Measurements from ENCODE around the gene AHI1. TPM values are rescaled to one million over a fixed set of nuclear protein-coding genes. Genes with fewer than 3 reads are reported as not detected.

The AHI1 gene
- 1 to 10 TPM; 3.9 to 8.8 TPM for polyA plus RNA-seq

DNA sequence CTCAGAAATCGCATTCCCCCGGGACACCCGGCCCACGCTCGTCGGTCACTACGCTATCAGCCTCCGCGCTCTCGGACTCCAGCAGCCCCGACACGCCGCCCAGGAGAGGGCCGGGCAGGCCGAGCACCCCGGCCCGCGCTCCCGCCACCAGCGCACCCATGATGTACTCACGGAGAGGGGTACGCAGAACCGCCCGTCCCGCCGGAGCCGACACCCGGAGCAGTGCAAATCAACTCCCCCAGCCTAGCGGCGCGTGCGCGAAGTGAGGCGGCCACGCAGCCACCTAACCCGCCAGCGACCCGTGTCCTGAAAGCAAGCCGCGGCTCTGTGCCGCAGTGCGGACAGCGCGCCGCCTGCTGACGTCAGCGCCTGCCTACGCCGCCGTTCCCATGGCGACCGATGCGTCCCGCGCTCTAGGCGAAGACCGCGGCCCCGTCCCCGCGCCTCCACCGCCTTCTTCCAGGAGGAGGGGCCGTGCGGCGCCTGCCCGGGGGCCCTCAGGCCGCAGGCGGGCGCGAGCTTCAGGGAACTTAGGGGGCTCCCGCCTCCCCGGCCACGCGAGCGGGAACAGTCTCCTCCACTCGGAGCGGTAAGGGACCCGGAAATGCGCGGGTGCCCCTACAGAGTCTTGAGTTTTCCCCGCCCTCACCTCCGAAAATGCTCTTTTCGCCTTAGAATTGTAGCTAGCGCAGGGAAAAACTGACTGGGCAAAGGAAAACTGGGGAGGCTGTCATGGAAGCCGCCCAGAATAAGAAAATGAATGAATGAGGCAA, at the start of gene AHI1:
Gene AHI1, minus strand, starts transcription at position 329 of the 773 bp plus-strand sequence. CDS start 5,503 bp downstream, outside the sequence.
- H3K4me3 ChIP-seq (ENCODE audit: low read depth in 1 of 2, low read length in 2 of 2) = peak within 1 kb of the TSS; percentile 81 to 98
- WGBS, 2 donors = 0 to 1% methylated on average over 85 of the region's 85 CpGs

DNA sequence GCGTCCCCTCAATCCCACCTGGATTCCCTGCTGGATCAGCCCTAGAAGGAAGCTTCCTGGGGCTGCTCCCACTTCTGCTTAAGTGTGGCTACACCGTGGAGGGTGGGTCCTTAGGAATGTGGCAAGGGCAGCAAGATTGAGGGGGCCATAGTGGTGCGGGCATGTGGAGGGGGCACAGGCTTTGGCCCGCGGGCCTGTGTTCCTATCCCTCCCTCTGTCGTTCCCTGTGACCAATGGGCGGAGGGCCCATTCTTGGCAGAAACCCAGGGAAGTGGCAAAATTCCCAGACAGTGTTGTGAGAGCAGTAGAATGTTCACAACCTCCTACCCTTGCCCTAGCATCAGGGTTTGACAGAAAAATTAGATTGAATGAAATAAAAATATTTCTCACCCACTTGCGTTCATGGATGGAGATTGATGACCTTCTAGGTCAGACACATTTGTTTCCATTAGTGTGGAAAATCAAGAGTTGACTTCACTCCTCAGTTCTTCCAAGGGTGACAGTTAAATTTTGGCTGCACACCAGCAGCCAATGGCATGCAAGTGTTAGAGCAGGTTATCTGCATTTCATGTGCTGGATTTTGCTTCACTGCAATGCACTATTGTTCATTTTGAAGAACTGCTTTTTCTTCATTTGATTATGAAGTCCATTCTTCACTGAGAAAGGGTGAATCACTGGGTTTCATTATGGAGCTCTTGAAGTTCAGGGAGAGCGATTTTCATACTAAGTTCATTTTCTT, 49.3 kb upstream of the AHI1 start:
- H3K27ac ChIP-seq (ENCODE audit: low read depth in 2 of 2, low read length in 1 of 2) = no peak overlapping the region
- WGBS, 2 donors = 77 to 78% methylated on average over 9 of the region's 9 CpGs
- H3K27me3 ChIP-seq (ENCODE audit: control insufficient read depth in 1 of 2, insufficient read depth in 2 of 2, low read length in 2 of 2) = no peaks in the 10 kb centered on the region
- H3K36me3 ChIP-seq (ENCODE audit: control insufficient read depth in 2 of 2, insufficient read depth in 2 of 2, low read length in 1 of 2) = no peaks in the 10 kb centered on the region
- no peak overlapping the region for H3K4me3 ChIP-seq (ENCODE audit: low read depth in 1 of 2, low read length in 2 of 2)
- H3K4me1 ChIP-seq (ENCODE audit: control insufficient read depth in 2 of 2, insufficient read depth in 2 of 2, low read length in 1 of 2) = no peaks in the 10 kb centered on the region
- H3K9me3 ChIP-seq (ENCODE audit: control insufficient read depth in 2 of 2, insufficient read depth in 1 of 2, low read depth in 1 of 2, low read length in 1 of 2) = no peaks in the 10 kb centered on the region

More for the DNA sequence above, at the start of gene AHI1:
- no peaks in the 10 kb centered on the region for H3K27me3 ChIP-seq (ENCODE audit: control insufficient read depth in 1 of 2, insufficient read depth in 2 of 2, low read length in 2 of 2)
- H3K27ac ChIP-seq (ENCODE audit: low read depth in 2 of 2, low read length in 1 of 2) = peak within 1 kb of the TSS; percentile 92 to 97
- H3K9me3 ChIP-seq (ENCODE audit: control insufficient read depth in 2 of 2, insufficient read depth in 1 of 2, low read depth in 1 of 2, low read length in 1 of 2) = no peaks in the 10 kb centered on the region
- no peaks in the 10 kb centered on the region for H3K4me1 ChIP-seq (ENCODE audit: control insufficient read depth in 2 of 2, insufficient read depth in 2 of 2, low read length in 1 of 2)
- no peaks in the 10 kb centered on the region for H3K36me3 ChIP-seq (ENCODE audit: control insufficient read depth in 2 of 2, insufficient read depth in 2 of 2, low read length in 1 of 2)

DNA sequence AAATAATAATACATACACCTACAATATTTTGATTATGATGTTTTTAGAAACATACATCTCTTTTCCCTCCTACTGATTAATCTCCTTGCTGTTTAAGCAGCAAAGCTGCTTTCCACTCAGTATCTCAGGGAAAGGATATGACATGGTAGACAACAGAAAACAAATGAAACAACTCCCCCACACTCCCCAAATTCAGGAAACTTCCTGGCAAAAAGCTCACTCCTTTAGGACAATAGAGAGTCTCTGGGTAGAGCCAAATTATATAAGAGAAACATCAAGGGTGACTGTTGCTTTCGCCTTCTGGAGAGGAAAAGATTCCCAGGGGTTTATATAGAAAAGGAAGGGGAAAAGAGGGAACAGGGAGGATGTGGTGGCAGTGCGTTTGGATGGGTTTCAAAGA, 48.7 kb upstream of the AHI1 start:
- Histone ChIP-seq H3K36me3 (ENCODE audit: control insufficient read depth in 2 of 2, insufficient read depth in 2 of 2, low read length in 1 of 2) (no peaks in the 10 kb centered on the region), H3K4me1 (ENCODE audit: control insufficient read depth in 2 of 2, insufficient read depth in 2 of 2, low read length in 1 of 2) (no peaks in the 10 kb centered on the region), H3K4me3 (ENCODE audit: low read depth in 1 of 2, low read length in 2 of 2) (no peak overlapping the region), H3K27ac (ENCODE audit: low read depth in 2 of 2, low read length in 1 of 2) (no peak overlapping the region), H3K9me3 (ENCODE audit: control insufficient read depth in 2 of 2, insufficient read depth in 1 of 2, low read depth in 1 of 2, low read length in 1 of 2) (no peaks in the 10 kb centered on the region), H3K27me3 (ENCODE audit: control insufficient read depth in 1 of 2, insufficient read depth in 2 of 2, low read length in 2 of 2) (no peaks in the 10 kb centered on the region)
- 87 to 91% methylated on average over 2 of the region's 2 CpGs for WGBS, 2 donors

DNA sequence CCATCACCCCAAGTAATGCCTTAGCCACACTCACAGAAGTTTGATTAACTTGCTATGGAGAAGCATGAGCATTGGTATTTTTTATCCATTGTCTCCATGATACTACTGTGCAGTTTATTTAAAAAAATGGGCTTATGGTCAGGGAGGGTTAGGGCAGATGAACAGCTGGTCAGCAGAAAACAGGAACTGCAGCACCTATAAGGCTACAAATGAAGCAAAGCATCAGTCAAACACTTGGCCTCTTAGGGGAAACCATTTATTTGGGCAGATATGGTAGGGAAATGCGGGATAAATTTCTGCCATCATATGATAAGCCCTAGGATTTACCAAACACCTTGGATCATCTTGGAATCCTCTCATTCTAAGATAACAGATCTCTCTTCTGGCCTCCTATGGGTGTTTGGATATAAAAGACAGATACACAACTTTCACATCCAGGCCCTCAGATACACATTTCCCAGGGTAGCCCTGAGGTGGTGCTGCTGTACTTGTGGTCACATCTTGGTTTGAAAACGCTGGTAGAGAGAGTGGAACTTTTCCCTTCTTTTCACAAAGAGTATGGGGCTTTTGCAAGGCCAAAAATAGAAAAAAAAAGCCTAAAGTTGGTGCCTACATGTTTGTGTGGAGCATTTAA, 42.8 kb upstream of the AHI1 start:
- H3K4me3 ChIP-seq (ENCODE audit: low read depth in 1 of 2, low read length in 2 of 2) = no peak overlapping the region
- H3K4me1 ChIP-seq (ENCODE audit: control insufficient read depth in 2 of 2, insufficient read depth in 2 of 2, low read length in 1 of 2) = no peaks in the 10 kb centered on the region
- H3K27me3 ChIP-seq (ENCODE audit: control insufficient read depth in 1 of 2, insufficient read depth in 2 of 2, low read length in 2 of 2) = no peaks in the 10 kb centered on the region
- no peaks in the 10 kb centered on the region for H3K36me3 ChIP-seq (ENCODE audit: control insufficient read depth in 2 of 2, insufficient read depth in 2 of 2, low read length in 1 of 2)
- no peak overlapping the region for H3K27ac ChIP-seq (ENCODE audit: low read depth in 2 of 2, low read length in 1 of 2)
- WGBS, 2 donors = 71 to 73% methylated on average over 2 of the region's 2 CpGs
- H3K9me3 ChIP-seq (ENCODE audit: control insufficient read depth in 2 of 2, insufficient read depth in 1 of 2, low read depth in 1 of 2, low read length in 1 of 2) = no peaks in the 10 kb centered on the region

DNA sequence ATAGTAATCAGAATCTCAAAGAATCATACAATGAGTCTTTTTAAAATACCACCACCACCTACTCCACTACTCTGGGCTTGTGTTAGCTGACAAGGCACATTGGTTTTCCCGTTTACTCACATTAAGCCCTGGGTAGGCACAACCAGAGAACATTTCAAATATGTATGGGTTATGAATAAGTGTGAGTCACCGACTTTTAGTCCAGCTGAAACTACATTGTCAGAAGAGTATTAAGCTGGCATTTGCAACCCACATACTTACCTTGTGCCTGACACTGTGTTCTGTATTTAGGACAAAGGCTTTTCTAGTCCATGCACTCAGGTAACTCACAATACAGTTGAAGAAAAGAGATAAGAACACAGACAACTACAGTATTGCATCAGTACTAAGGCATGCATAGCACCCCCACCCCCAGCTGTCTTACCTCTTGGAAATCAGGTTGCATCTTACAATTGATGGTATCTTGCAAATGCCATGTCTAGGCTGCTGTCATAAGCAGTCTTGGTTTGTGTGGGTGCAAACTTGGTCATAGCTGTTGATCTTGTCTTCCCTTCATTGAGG, 40.3 kb upstream of the AHI1 start:
- no peak overlapping the region for H3K27ac ChIP-seq (ENCODE audit: low read depth in 2 of 2, low read length in 1 of 2)
- no peak overlapping the region for H3K4me3 ChIP-seq (ENCODE audit: low read depth in 1 of 2, low read length in 2 of 2)
- H3K9me3 ChIP-seq (ENCODE audit: control insufficient read depth in 2 of 2, insufficient read depth in 1 of 2, low read depth in 1 of 2, low read length in 1 of 2) = no peaks in the 10 kb centered on the region
- H3K4me1 ChIP-seq (ENCODE audit: control insufficient read depth in 2 of 2, insufficient read depth in 2 of 2, low read length in 1 of 2) = no peaks in the 10 kb centered on the region
- no peaks in the 10 kb centered on the region for H3K27me3 ChIP-seq (ENCODE audit: control insufficient read depth in 1 of 2, insufficient read depth in 2 of 2, low read length in 2 of 2)
- 35 to 45% methylated on average over 2 of the region's 2 CpGs for WGBS, 2 donors
- no peaks in the 10 kb centered on the region for H3K36me3 ChIP-seq (ENCODE audit: control insufficient read depth in 2 of 2, insufficient read depth in 2 of 2, low read length in 1 of 2)

DNA sequence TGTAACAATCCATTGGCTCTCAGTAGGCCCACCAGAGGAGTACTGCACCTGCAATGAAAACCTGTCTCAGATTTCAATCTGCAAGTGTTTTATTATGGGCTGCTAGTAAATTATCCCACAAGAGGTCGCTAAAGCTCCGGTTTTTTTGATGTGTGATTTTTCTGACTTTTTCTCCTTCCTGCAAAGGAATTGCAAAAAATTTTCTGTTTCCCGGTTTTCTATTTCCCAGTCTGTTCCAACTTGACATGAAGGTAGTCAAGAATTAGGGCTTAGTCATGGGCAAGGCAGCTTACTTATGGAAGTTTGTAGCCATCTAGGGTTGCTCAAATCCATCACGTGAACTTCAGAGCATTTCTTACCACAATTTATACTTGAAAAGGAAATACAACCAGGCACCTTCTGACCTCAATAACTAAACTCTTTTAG, 38.5 kb upstream of the AHI1 start:
- H3K36me3 ChIP-seq (ENCODE audit: control insufficient read depth in 2 of 2, insufficient read depth in 2 of 2, low read length in 1 of 2) = no peaks in the 10 kb centered on the region
- 10 to 11% methylated on average over 4 of the region's 4 CpGs for WGBS, 2 donors
- no peak overlapping the region for H3K4me3 ChIP-seq (ENCODE audit: low read depth in 1 of 2, low read length in 2 of 2)
- H3K27ac ChIP-seq (ENCODE audit: low read depth in 2 of 2, low read length in 1 of 2) = no peak overlapping the region
- H3K27me3 ChIP-seq (ENCODE audit: control insufficient read depth in 1 of 2, insufficient read depth in 2 of 2, low read length in 2 of 2) = no peaks in the 10 kb centered on the region
- no peaks in the 10 kb centered on the region for H3K9me3 ChIP-seq (ENCODE audit: control insufficient read depth in 2 of 2, insufficient read depth in 1 of 2, low read depth in 1 of 2, low read length in 1 of 2)
- H3K4me1 ChIP-seq (ENCODE audit: control insufficient read depth in 2 of 2, insufficient read depth in 2 of 2, low read length in 1 of 2) = no peaks in the 10 kb centered on the region

DNA sequence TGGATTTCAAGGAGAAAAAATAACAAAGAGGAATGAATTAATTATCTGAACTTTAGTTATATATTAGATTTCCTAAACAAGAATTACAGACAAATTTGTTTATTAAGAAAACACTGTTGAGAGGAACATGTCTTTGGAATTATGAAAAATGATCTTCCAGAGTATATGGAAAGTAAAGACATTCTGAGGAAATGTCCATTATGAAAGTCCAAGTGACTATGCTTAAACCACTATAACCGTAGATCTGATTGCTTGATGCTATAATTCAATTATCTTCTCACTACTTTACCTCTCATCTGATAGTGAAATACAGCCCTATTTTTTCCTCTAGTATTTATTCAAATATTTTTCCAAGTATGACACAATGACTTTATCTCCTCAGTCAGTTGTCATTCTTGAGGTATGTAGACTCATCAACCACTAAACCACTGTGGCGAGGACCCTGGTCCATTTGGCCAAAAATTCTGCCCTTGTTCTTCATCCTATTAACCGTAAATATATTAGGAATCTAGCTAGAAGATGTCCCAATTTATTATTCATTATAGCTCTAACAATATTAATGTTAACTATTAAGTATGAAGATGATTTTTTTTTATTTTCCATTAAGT, 37.3 kb upstream of the AHI1 start:
- Histone ChIP-seq H3K4me3 (ENCODE audit: low read depth in 1 of 2, low read length in 2 of 2) (no peak overlapping the region), H3K27ac (ENCODE audit: low read depth in 2 of 2, low read length in 1 of 2) (no peak overlapping the region), H3K27me3 (ENCODE audit: control insufficient read depth in 1 of 2, insufficient read depth in 2 of 2, low read length in 2 of 2) (no peaks in the 10 kb centered on the region), H3K4me1 (ENCODE audit: control insufficient read depth in 2 of 2, insufficient read depth in 2 of 2, low read length in 1 of 2) (no peaks in the 10 kb centered on the region), H3K36me3 (ENCODE audit: control insufficient read depth in 2 of 2, insufficient read depth in 2 of 2, low read length in 1 of 2) (no peaks in the 10 kb centered on the region), H3K9me3 (ENCODE audit: control insufficient read depth in 2 of 2, insufficient read depth in 1 of 2, low read depth in 1 of 2, low read length in 1 of 2) (no peaks in the 10 kb centered on the region)
- 87 to 89% methylated on average over 3 of the region's 3 CpGs for WGBS, 2 donors

DNA sequence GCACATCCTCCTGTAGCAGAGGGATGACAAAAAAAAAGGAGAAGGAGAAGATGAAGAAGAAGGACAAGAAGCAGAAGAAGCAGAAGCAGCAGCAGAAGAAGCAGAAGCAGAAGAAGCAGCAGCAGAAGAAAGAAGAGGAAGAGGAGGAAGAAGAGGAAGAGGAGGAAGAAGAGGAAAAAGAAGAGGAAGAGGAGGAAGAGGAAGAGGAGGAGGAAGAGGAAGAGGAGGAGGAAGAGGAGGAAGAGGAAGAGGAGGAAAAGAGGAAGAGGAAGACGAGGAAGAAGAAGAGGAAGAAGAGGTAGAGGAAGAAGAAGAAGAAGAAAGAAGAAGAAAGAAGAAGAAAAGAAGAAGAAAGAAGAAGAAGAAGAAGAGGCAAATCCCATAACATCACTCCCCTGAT, 35.0 kb upstream of the AHI1 start:
- no peaks in the 10 kb centered on the region for H3K27me3 ChIP-seq (ENCODE audit: control insufficient read depth in 1 of 2, insufficient read depth in 2 of 2, low read length in 2 of 2)
- H3K4me3 ChIP-seq (ENCODE audit: low read depth in 1 of 2, low read length in 2 of 2) = no peak overlapping the region
- no peak overlapping the region for H3K27ac ChIP-seq (ENCODE audit: low read depth in 2 of 2, low read length in 1 of 2)
- H3K9me3 ChIP-seq (ENCODE audit: control insufficient read depth in 2 of 2, insufficient read depth in 1 of 2, low read depth in 1 of 2, low read length in 1 of 2) = no peaks in the 10 kb centered on the region
- WGBS, 2 donors = 78 to 85% methylated on average over 1 of the region's 1 CpG
- no peaks in the 10 kb centered on the region for H3K4me1 ChIP-seq (ENCODE audit: control insufficient read depth in 2 of 2, insufficient read depth in 2 of 2, low read length in 1 of 2)
- H3K36me3 ChIP-seq (ENCODE audit: control insufficient read depth in 2 of 2, insufficient read depth in 2 of 2, low read length in 1 of 2) = no peaks in the 10 kb centered on the region

DNA sequence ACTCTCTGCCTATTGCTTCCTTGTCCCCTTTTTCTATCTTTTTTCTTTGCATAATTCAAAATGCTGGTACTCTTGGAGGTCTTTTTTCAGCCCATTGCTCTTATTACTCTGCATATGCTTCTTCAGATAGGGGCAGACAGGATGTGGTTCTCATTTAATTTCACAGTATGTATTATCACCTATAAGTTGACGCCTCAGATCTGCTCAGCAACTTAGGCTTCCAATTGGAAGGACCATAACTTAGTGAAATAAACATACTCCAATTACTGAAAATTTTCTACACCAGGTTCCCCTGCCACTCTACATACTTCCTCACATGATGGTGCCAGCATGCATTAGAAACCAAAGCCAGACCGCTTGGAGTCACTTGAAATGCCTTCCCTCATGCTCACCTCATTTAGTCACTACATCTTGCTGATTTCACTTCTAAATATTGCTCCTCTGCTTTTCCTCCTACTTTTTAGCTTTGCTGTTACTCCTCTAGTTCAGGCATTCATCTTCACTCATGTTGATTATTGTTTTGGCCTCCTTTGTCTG, 34.5 kb upstream of the AHI1 start:
- Histone ChIP-seq H3K36me3 (ENCODE audit: control insufficient read depth in 2 of 2, insufficient read depth in 2 of 2, low read length in 1 of 2) (no peaks in the 10 kb centered on the region), H3K4me3 (ENCODE audit: low read depth in 1 of 2, low read length in 2 of 2) (no peak overlapping the region), H3K9me3 (ENCODE audit: control insufficient read depth in 2 of 2, insufficient read depth in 1 of 2, low read depth in 1 of 2, low read length in 1 of 2) (no peaks in the 10 kb centered on the region), H3K27ac (ENCODE audit: low read depth in 2 of 2, low read length in 1 of 2) (no peak overlapping the region), H3K4me1 (ENCODE audit: control insufficient read depth in 2 of 2, insufficient read depth in 2 of 2, low read length in 1 of 2) (no peaks in the 10 kb centered on the region), H3K27me3 (ENCODE audit: control insufficient read depth in 1 of 2, insufficient read depth in 2 of 2, low read length in 2 of 2) (no peaks in the 10 kb centered on the region)
- 93 to 94% methylated on average over 2 of the region's 2 CpGs for WGBS, 2 donors

Measured in esophagus (tissue), 2 donors.